Loucy (cell line): ENCODE measurements around the gene RNF223.
"Not testable (repeated sequence)": the region's sequence is repeated elsewhere in the genome, so short reads cannot be mapped to it uniquely, and the experiment has no call there.

Source experiments
- H2AFZ ChIP-seq: fragments of 200-600 bp; sonication (generic); 2 replicates; pipeline ENCODE4 v1.6.0; 2016; ENCODE audit warnings: antibody characterized with exemption, mild to moderate bottlenecking, low read length, moderate library complexity
- H3F3A ChIP-seq: fragments of 200-600 bp; 2 replicates; pipeline ENCODE4 v1.6.0; 2016; ENCODE audit warnings: antibody characterized with exemption, low read depth, mild to moderate bottlenecking
- H3K27me3 ChIP-seq: fragments of 200-600 bp; sonication (generic); 2 replicates; pipeline ENCODE4 v1.6.1; 2014; ENCODE audit warnings: low read length, mild to moderate bottlenecking; ENCODE audit not compliant: insufficient read depth, poor library complexity, severe bottlenecking
- H3K36me3 ChIP-seq: fragments of 200-600 bp; sonication (generic); 2 replicates; pipeline ENCODE4 v1.6.1; 2016; ENCODE audit warnings: low read length; ENCODE audit not compliant: insufficient read depth
- H3K4me1 ChIP-seq: fragments of 200-600 bp; sonication (generic); 2 replicates; pipeline ENCODE4 v1.5.1; 2014; ENCODE audit warnings: low read length, mild to moderate bottlenecking; ENCODE audit not compliant: insufficient read depth, poor library complexity, severe bottlenecking
- H3K4me2 ChIP-seq: fragments of 200-600 bp; sonication (generic); 2 replicates; pipeline ENCODE4 v1.6.0; 2014; ENCODE audit warnings: antibody characterized with exemption, low read length, low read depth, mild to moderate bottlenecking; ENCODE audit not compliant: poor library complexity, severe bottlenecking
- H3K4me3 ChIP-seq: fragments of 200-600 bp; sonication (generic); 2 replicates; pipeline ENCODE4 v1.5.1; 2014; ENCODE audit warnings: low read length, mild to moderate bottlenecking, mixed read lengths; ENCODE audit not compliant: poor library complexity, severe bottlenecking
- H3K79me2 ChIP-seq: fragments of 200-600 bp; sonication (generic); 2 replicates; pipeline ENCODE4 v1.6.1; 2014; ENCODE audit warnings: low read length; ENCODE audit not compliant: insufficient read depth
- H3K9ac ChIP-seq: fragments of 200-600 bp; sonication (generic); 2 replicates; pipeline ENCODE4 v1.6.0; 2014; ENCODE audit warnings: mild to moderate bottlenecking, low read depth, low read length, moderate library complexity; ENCODE audit not compliant: poor library complexity, severe bottlenecking
- H3K9me2 ChIP-seq: fragments of 200-600 bp; sonication (generic); replicated peaks from 2 replicates; pipeline ENCODE4 v1.6.1; 2016; ENCODE audit warnings: low read depth, low read length, mixed read lengths
- H3K9me3 ChIP-seq: fragments of 200-600 bp; sonication (generic); 2 replicates; pipeline ENCODE4 v1.6.1; 2014; ENCODE audit warnings: mild to moderate bottlenecking, antibody characterized with exemption, low read length, low read depth; ENCODE audit not compliant: insufficient read depth
- H4K20me1 ChIP-seq: fragments of 200-600 bp; sonication (generic); 2 replicates; pipeline ENCODE4 v1.6.0; 2014; ENCODE audit warnings: antibody characterized with exemption, low read length, mild to moderate bottlenecking; ENCODE audit not compliant: insufficient read depth, poor library complexity, severe bottlenecking
- EZH2phosphoT487 ChIP-seq: fragments of 200-600 bp; IDR thresholded peaks from 2 replicates; pipeline ENCODE4 v1.6.1; 2018; ENCODE audit warnings: antibody characterized with exemption, mild to moderate bottlenecking, moderate library complexity, borderline replicate concordance
- TF ChIP-seq, protein P1 (sequence below): fragments of 200-600 bp; sonication (generic); conservative IDR thresholded peaks from 2 replicates; pipeline ENCODE4 v1.5.1; 2014; ENCODE audit warnings: mild to moderate bottlenecking, antibody characterized with exemption, low read length

RNF223 gene

DNA sequence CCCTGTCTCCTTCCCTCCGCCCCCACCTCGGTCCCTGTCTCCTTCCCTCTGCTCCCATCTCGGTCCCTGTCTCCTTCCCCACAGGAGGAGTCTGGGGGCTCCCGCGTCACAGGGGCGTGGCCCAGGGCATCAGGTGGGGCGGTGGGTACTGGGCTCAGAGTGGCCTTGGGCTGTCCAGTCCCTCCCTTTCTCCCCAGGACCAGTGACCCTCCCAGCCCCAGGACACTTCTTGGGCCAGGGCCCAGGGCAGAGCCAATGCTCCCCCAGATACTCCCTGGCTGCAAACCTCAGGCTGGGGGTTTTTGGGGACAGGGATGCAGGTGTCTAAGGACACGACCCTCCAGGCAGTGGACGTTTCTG lies 6.8 kb upstream of the RNF223 start:
- Histone ChIP-seq H3F3A (no peaks in the 10 kb centered on the region), H3K4me2 (no peak overlapping the region), H3K9ac (no peak overlapping the region), H3K79me2 (no peaks in the 10 kb centered on the region), H4K20me1 (no peaks in the 10 kb centered on the region), H3K9me2 (no peaks in the 10 kb centered on the region), H3K4me3 (no peak overlapping the region), H3K36me3 (no peaks in the 10 kb centered on the region), H2AFZ (no peak overlapping the region), H3K9me3 (no peaks in the 10 kb centered on the region), H3K27me3 (no peaks in the 10 kb centered on the region), H3K4me1 (no peaks in the 10 kb centered on the region)
- no peak for TF ChIP-seq EZH2phosphoT487
- TF ChIP-seq, protein P1, sequence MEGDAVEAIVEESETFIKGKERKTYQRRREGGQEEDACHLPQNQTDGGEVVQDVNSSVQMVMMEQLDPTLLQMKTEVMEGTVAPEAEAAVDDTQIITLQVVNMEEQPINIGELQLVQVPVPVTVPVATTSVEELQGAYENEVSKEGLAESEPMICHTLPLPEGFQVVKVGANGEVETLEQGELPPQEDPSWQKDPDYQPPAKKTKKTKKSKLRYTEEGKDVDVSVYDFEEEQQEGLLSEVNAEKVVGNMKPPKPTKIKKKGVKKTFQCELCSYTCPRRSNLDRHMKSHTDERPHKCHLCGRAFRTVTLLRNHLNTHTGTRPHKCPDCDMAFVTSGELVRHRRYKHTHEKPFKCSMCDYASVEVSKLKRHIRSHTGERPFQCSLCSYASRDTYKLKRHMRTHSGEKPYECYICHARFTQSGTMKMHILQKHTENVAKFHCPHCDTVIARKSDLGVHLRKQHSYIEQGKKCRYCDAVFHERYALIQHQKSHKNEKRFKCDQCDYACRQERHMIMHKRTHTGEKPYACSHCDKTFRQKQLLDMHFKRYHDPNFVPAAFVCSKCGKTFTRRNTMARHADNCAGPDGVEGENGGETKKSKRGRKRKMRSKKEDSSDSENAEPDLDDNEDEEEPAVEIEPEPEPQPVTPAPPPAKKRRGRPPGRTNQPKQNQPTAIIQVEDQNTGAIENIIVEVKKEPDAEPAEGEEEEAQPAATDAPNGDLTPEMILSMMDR: no peak

- Histone ChIP-seq H3F3A (no peaks in the 10 kb centered on the region), H3K4me2 (no peak overlapping the region), H2AFZ (no peak overlapping the region), H3K9me2 (no peaks in the 10 kb centered on the region), H3K36me3 (no peaks in the 10 kb centered on the region), H3K27me3 (no peaks in the 10 kb centered on the region), H4K20me1 (no peaks in the 10 kb centered on the region), H3K4me3 (no peak overlapping the region), H3K4me1 (no peaks in the 10 kb centered on the region), H3K9ac (no peak overlapping the region), H3K79me2 (no peaks in the 10 kb centered on the region), H3K9me3 (no peaks in the 10 kb centered on the region)
- no peak for TF ChIP-seq EZH2phosphoT487
- TF ChIP-seq, protein P1: no peak
These were observed 6.1 kb upstream of the RNF223 start for GRCh38 chr1:1080122-1080757.

- Histone ChIP-seq H3K27me3 (no peaks in the 10 kb centered on the region), H4K20me1 (no peaks in the 10 kb centered on the region), H3K9me3 (no peaks in the 10 kb centered on the region), H3K79me2 (no peaks in the 10 kb centered on the region), H3K4me3 (no peak overlapping the region), H3K9me2 (no peaks in the 10 kb centered on the region), H3K9ac (no peak overlapping the region), H2AFZ (no peak overlapping the region), H3F3A (no peaks in the 10 kb centered on the region), H3K4me1 (no peaks in the 10 kb centered on the region), H3K36me3 (no peaks in the 10 kb centered on the region), H3K4me2 (no peak overlapping the region)
- TF ChIP-seq, protein P1: no peak
- TF ChIP-seq EZH2phosphoT487: no peak
These were observed 5.5 kb upstream of the RNF223 start for GRCh38 chr1:1079408-1080121.

- not testable (repeated sequence) for H2AFZ ChIP-seq, H3K27me3 ChIP-seq, H3K4me1 ChIP-seq, H3F3A ChIP-seq, H3K9me3 ChIP-seq, H3K9ac ChIP-seq, H3K79me2 ChIP-seq, H3K36me3 ChIP-seq, H3K4me3 ChIP-seq, H3K9me2 ChIP-seq, H4K20me1 ChIP-seq, H3K4me2 ChIP-seq
These were observed 3.3 kb upstream of the RNF223 start for GRCh38 chr1:1077396-1077795.
